SJSA1 (cell line): ENCODE data around the gene METTL26. TPM values are rescaled to one million over a fixed set of nuclear protein-coding genes. Genes with fewer than 3 reads are reported as not detected.

ENCODE experiments used
- DNase-seq, 2 experiments: peaks; one replicate each; pipeline ENCODE4 v3.0.0-alpha.2; 2015 to 2020; ENCODE audit warnings: low spot score in 2 of 2, low read depth in 1 of 2
- H3K27ac ChIP-seq: fragments of 250-450 bp; sonication (Bioruptor Pico); 2 replicates; pipeline ENCODE4 v1.5.1; 2020; ENCODE audit warnings: mild to moderate bottlenecking, moderate library complexity
- H3K27me3 ChIP-seq: fragments of 250-450 bp; sonication (Bioruptor Pico); replicated peaks from 2 replicates; pipeline ENCODE4 v1.5.1; 2020; ENCODE audit warnings: mild to moderate bottlenecking, moderate library complexity
- H3K36me3 ChIP-seq: fragments of 250-450 bp; sonication (Bioruptor Pico); 2 replicates; pipeline ENCODE4 v1.5.1; 2020; ENCODE audit warnings: mild to moderate bottlenecking
- H3K4me1 ChIP-seq: fragments of 250-450 bp; sonication (Bioruptor Pico); replicated peaks from 2 replicates; pipeline ENCODE4 v1.6.1; 2021; ENCODE audit warnings: mild to moderate bottlenecking
- H3K4me3 ChIP-seq: fragments of 250-450 bp; sonication (Bioruptor Pico); 2 replicates; pipeline ENCODE4 v1.5.1; 2020; ENCODE audit warnings: mild to moderate bottlenecking
- H3K9me3 ChIP-seq: fragments of 250-450 bp; sonication (Bioruptor Pico); replicated peaks from 2 replicates; pipeline ENCODE4 v1.5.1; 2020; ENCODE audit warnings: mild to moderate bottlenecking
- total RNA-seq: library from RNA; depleted of rRNA; stranded (reverse); fragments of >200 nt; shearing (Covaris generic); gene quantifications from 2 replicates; pipeline ENCODE4 v1.2.3, GENCODE V29; 2014

The METTL26 gene
- total RNA-seq, 1 experiment from 2014 or later, result 73.1 TPM

- Histone ChIP-seq H3K9me3 (no peaks in the 10 kb centered on the region), H3K4me1 (peaks cover 13% of the 10 kb centered on the region), H3K27ac (no peak overlapping the region), H3K4me3 (no peak overlapping the region), H3K27me3 (no peaks in the 10 kb centered on the region), H3K36me3 (peaks cover 72% of the 10 kb centered on the region)
- no peak for DNase-seq
Measured at GRCh38 chr16:670485-671352, 34.6 kb upstream of the METTL26 start.

DNA sequence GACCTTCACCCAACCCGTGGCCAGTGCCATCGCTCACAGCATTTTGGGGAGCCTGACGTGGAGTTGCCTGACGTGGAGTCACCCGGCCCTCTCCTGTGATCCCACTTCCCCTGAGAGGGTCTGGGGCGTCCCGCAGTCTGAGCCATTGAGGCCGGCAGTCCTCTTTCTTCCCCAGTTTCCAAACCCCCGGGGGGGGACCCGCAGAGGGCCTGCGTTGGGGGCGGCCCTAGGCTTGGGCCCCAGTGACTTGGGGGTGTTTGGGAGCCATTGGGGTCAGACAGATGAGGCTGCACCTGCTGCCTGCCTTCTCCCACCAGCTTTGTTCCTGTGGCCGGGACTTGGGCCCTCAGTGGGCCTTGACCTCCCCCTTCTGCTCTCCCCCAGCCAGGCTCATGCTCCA is 33.6 kb upstream of the METTL26 start:
- H3K36me3 ChIP-seq, result peaks cover 72% of the 10 kb centered on the region
- H3K4me3 ChIP-seq, result peak overlapping the region; percentile 80; the same call in 1 of the 2 replicates
- no peak for DNase-seq
- no peaks in the 10 kb centered on the region for H3K27me3 ChIP-seq
- no peaks in the 10 kb centered on the region for H3K9me3 ChIP-seq
- H3K4me1 ChIP-seq, result peaks cover 10% of the 10 kb centered on the region
- H3K27ac ChIP-seq, result no peak overlapping the region

DNA sequence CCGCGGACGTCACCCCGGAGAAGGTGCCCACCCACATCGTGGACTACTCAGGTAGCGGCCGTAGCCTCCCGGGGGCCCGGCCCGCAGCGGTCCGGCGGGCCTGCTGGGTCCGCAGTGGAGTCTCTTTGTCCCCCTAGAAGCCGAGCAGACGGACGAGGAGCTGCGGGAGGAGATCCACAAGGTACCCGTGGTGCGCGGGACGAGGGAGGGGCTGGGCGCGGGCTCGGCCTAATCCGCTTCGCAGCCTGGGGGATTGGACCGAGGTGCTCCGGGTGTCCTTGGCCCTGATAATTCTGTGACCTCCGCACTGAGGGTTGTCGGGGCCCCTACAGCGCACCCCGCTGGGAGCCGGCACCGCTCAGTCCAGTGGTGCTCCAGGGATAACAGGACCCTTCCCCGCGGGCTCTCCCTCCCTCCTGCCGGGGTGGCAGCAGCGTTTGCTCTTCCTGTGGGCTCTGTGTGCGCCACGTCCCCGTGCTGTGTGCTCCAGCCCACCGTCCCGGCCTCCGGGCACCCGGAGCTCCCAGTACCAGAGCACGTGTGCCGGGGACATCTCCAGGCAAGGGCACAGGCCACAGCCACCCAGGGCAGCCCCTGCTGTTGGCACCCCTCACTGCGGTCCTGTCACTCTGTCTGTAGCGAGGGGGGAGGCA is 32.5 kb upstream of the METTL26 start:
- H3K36me3 ChIP-seq, result peaks cover 65% of the 10 kb centered on the region
- H3K27me3 ChIP-seq, result no peaks in the 10 kb centered on the region
- peak in 1 of 2 experiments; percentile 26 for DNase-seq
- H3K4me3 ChIP-seq, result peak overlapping the region; percentile 80
- H3K9me3 ChIP-seq, result no peaks in the 10 kb centered on the region
- peak overlapping the region; percentile 23; the same call in 1 of the 2 replicates for H3K27ac ChIP-seq
- H3K4me1 ChIP-seq, result peaks cover 10% of the 10 kb centered on the region

- DNase-seq, result peak; percentile 68 to 93
- Histone ChIP-seq H3K4me1 (peaks cover 10% of the 10 kb centered on the region), H3K9me3 (no peaks in the 10 kb centered on the region), H3K27me3 (no peaks in the 10 kb centered on the region), H3K36me3 (peaks cover 58% of the 10 kb centered on the region), H3K27ac (peak within 1 kb of the TSS; percentile 23; the same call in 1 of the 2 replicates), H3K4me3 (peak within 1 kb of the TSS; percentile 80)
Measured at GRCh38 chr16:667780-668518, 31.8 kb upstream of the METTL26 start, which contains the start of gene RHOT2. Gene RHOT2 (plus strand): TSS chr16:668132. CDS start chr16:668200, 68 bp downstream.

DNA sequence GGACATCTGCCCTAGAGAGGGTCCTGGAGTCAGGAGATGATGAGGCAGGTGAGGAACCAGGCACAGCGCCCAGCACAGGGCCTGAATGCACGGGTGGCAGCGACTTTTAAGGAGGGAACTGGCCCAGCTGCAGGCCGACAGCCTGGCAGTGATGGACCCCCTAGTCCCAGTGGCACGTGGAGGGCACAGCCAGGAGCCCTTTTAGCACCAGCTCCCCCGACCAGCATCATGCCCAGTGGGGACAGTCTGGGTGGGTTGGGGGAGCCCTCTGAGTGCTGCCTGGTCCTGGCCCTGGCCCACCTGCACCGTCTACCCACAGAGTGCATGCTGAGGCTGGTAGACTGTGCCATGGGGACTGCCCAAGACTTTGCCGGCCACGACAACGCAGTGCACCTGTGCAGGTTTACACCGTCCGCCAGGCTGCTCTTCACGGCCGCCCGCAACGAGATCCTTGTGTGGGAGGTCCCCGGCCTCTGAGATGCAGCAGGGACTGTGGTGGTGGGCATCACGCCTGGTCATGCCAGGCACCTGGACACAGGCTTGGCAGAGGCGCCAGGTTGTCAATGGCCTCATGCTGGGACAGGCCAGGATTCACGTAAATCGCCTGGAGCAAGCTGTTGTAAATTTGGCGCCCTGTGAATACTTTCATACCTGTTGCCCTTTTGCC is 31.1 kb upstream of the METTL26 start:
- Histone ChIP-seq H3K27ac (no peak overlapping the region), H3K36me3 (peaks cover 53% of the 10 kb centered on the region), H3K9me3 (no peaks in the 10 kb centered on the region), H3K4me1 (peaks cover 10% of the 10 kb centered on the region), H3K4me3 (peak overlapping the region; percentile 80), H3K27me3 (no peaks in the 10 kb centered on the region)
- no peak for DNase-seq

GRCh38 chr16:666572-666971 is 30.5 kb upstream of the METTL26 start:
- Histone ChIP-seq H3K9me3 (no peaks in the 10 kb centered on the region), H3K27me3 (no peaks in the 10 kb centered on the region), H3K36me3 (peaks cover 47% of the 10 kb centered on the region), H3K4me3 (no peak overlapping the region), H3K27ac (no peak overlapping the region), H3K4me1 (peaks cover 10% of the 10 kb centered on the region)
- DNase-seq, result no peak

GRCh38 chr16:662597-662996 is 26.5 kb upstream of the METTL26 start:
- Histone ChIP-seq H3K27ac (no peak overlapping the region), H3K36me3 (peaks cover 39% of the 10 kb centered on the region), H3K9me3 (no peaks in the 10 kb centered on the region), H3K27me3 (no peaks in the 10 kb centered on the region), H3K4me1 (no peaks in the 10 kb centered on the region; the same call in 1 of the 2 replicates), H3K4me3 (no peak overlapping the region)
- DNase-seq, result no peak

DNA sequence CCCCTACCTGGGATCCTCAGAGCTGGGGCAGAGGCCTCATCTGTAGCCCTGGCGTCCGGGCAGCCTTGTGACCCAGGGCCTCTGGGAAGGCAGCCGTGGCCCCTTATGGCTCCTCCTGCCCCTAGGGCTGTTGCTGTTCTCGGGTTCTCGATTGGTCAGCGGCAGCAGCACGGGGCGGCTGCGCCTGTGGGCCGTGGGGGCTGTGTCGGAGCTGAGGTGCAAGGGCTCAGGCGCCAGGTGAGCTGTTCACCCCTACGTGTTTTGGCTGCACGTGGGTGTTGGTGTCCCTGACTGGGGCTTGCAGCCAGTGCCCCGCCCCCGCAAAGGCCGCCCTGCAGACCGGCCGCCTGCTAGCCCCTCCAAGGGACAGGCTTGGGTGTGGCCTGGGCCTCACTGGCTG is 26.0 kb upstream of the METTL26 start:
- Histone ChIP-seq H3K27ac (no peak overlapping the region), H3K9me3 (no peaks in the 10 kb centered on the region), H3K4me1 (no peaks in the 10 kb centered on the region)

DNA sequence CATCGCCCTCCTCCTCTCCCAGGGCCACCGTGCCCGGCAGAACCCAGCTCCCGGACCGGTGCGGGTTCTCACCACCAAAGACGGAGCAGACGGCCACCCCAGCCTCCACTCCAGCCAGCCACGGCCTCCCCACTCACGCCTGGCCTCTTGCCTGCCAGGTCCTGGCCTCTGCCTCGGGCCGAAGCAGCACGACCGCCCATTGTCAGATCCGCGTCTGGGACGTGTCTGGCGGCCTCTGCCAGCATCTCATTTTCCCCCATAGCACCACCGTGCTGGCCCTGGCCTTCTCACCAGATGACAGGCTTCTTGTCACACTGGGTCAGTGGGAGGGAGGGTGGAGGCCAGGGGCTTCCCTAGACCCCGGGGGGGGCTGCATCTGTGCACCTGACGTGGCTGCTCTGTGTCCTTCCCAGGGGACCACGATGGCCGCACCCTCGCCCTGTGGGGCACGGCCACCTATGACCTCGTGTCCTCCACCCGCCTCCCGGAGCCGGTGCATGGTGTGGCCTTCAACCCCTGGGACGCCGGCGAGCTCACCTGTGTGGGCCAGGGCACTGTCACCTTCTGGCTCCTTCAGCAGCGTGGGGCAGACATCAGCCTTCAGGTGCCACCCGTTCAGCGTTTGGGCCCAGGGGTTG is 25.2 kb upstream of the METTL26 start:
- H3K27me3 ChIP-seq, result no peaks in the 10 kb centered on the region
- no peaks in the 10 kb centered on the region for H3K4me1 ChIP-seq
- no peak for DNase-seq
- H3K27ac ChIP-seq, result no peak overlapping the region
- H3K9me3 ChIP-seq, result no peaks in the 10 kb centered on the region
- H3K4me3 ChIP-seq, result no peak overlapping the region
- H3K36me3 ChIP-seq, result peaks cover 44% of the 10 kb centered on the region

More for the DNA sequence above, 26.0 kb upstream of the METTL26 start:
- DNase-seq, result no peak
- Histone ChIP-seq H3K36me3 (peaks cover 39% of the 10 kb centered on the region), H3K27me3 (no peaks in the 10 kb centered on the region), H3K4me3 (no peak overlapping the region)

DNA sequence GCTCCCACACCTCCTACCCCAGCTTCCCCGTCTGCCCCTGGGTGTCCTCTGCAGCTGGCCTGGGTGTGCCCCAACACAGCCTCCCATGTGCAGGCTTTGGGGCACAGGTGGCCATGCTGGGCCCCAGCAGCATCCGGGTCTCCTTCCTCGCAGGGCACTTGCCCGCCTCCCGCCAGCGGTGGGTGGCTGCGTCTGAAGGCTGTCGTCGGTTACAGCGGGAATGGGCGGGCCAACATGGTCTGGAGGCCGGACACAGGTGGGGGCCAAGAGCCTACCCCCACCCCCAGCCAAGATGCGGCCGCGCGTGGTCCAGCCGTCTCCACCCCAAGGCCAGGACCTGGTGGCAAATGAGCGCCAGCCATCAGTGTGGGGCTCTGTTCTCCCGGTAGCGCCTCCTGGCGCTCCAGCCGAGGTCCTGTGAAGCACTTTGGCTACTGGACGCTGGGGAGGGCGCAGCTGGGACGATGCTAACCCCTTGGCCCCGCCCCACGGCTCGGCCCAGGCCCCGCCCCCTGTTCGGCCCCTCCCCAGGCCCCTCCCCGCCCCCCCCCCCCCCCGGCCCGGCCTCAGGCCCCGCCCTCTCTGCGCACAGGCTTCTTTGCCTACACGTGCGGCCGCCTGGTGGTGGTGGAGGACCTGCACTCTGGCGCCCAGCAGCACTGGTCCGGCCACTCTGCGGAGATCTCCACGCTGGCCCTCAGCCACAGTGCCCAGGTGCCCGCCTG is 24.5 kb upstream of the METTL26 start:
- H3K27me3 ChIP-seq, result no peaks in the 10 kb centered on the region
- H3K27ac ChIP-seq, result no peak overlapping the region
- no peaks in the 10 kb centered on the region for H3K4me1 ChIP-seq
- H3K4me3 ChIP-seq, result no peak overlapping the region
- no peaks in the 10 kb centered on the region for H3K9me3 ChIP-seq
- peaks cover 48% of the 10 kb centered on the region for H3K36me3 ChIP-seq
- DNase-seq, result no peak

DNA sequence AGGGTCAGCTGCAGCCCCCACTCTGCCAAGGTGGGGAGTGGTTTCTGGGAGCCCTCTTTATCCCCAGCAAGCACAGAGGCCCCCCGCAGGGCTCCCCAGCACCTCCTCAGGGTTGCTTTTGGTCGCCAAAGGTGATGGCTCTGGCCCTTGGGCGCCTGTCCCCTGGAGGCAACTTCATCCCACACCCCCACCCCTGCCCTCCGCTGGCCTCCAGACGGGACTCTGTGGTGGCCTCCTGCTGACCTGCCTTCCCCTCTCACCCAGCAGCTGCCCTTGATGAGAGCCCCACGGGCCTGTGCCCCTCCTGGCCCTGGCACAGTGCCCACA is 24.0 kb upstream of the METTL26 start:
- Histone ChIP-seq H3K4me1 (no peaks in the 10 kb centered on the region), H3K4me3 (no peak overlapping the region), H3K36me3 (peaks cover 53% of the 10 kb centered on the region), H3K27me3 (no peaks in the 10 kb centered on the region), H3K27ac (no peak overlapping the region), H3K9me3 (no peaks in the 10 kb centered on the region)
- no peak for DNase-seq

GRCh38 chr16:659618-660017 is 23.5 kb upstream of the METTL26 start:
- no peak for DNase-seq
- no peak overlapping the region for H3K4me3 ChIP-seq
- no peaks in the 10 kb centered on the region for H3K27me3 ChIP-seq
- peaks cover 58% of the 10 kb centered on the region for H3K36me3 ChIP-seq
- no peak overlapping the region for H3K27ac ChIP-seq
- H3K9me3 ChIP-seq, result no peaks in the 10 kb centered on the region
- no peaks in the 10 kb centered on the region for H3K4me1 ChIP-seq
